Measurements from ENCODE around the gene NCAPD2.
A peak's percentile ranks its signal among the peaks of the same experiment; 100 is the strongest.
"Not testable (repeated sequence)": the region's sequence is repeated elsewhere in the genome, so short reads cannot be mapped to it uniquely, and the experiment has no call there.

Gene NCAPD2

DNA sequence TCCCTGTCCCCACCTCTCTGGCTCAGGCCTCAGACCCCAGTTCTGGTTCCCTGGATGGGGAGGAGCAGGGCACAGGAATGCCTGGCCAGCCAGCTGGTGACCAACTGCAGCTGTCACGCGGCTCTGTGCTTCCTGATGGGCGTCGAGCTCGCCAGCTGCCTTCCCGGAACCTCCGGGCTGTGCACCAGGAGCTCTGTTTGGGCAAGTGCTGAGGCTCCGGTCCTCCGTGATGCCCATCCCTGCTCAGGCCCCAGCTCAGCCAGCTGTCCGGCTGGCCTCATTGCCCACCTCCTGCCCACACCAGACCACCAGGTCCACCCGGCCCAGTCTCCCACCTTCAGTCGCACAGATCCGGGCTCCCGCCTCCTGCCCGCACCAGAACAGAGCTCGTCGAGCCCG lies 57.2 kb downstream of the NCAPD2 start:
- no peak for DNase-seq

- no peak for DNase-seq
Measured at GRCh38 chr12:6551496-6552139, 57.7 kb downstream of the NCAPD2 start.

GRCh38 chr12:6552140-6552551 lies 58.2 kb downstream of the NCAPD2 start:
- no peak for DNase-seq

GRCh38 chr12:6553051-6553868 lies 59.4 kb downstream of the NCAPD2 start:
- no peak for DNase-seq

GRCh38 chr12:6554168-6555017 lies 60.5 kb downstream of the NCAPD2 start:
- DNase-seq = no peak

GRCh38 chr12:6555018-6555691 lies 61.3 kb downstream of the NCAPD2 start:
- DNase-seq = no peak

DNA sequence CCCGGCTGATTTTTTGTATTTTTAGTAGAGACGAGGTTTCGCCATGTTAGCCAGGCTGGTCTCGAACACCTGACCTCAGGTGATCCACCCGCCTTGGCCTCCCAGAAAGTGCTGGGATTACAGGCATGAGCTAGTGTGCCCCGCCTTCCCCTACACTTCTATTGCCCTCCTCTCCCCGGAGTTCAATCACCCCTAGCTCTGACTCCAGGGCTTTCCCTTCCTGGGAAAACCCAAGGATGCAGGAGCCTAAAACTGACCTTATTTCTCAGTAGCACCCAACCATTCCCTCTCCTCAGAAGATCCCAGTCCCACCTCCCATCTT lies 62.6 kb downstream of the NCAPD2 start:
- DNase-seq = not testable (repeated sequence)

DNA sequence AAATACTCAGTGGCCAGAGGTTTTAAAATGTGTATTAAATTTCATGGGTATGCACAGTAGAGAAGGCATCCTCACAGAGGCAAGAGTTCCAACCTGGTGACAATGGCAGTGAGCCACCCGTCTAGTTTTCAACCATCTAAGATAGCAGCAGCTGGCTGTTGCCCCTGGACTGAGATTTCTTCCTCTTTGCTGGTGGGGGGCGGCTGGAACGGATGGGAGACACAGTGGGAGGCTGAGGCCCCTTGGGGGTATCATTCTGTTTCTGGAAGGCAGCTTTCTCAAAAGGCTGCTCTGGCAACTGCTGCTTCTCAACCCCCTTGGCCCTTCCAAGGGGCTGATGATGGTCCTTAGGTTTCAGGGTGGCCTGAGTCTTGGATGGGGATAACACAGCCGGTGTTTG lies 63.0 kb downstream of the NCAPD2 start:
- no peak for DNase-seq

GRCh38 chr12:6558014-6558760 lies 64.3 kb downstream of the NCAPD2 start:
- not testable (repeated sequence) for DNase-seq

DNA sequence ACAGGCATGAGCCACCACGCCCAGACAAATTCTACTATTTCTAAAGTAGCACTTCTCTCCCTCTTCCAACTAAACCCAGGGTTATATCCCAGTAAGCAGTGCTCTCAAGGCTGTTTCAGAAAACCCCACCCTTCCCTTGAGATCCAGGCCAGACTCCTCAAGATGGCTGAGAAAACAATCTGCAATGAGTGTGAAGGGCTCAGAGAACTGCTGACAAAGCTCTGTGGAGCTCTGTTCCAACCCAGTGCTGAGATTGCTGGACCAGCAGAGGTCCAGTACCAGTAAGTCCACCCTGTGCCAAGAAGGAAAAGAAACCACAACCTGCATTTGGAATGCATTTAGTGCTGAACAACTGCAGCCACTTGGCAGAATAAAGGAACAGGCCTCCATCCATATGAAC lies 65.6 kb downstream of the NCAPD2 start:
- no peak for DNase-seq

- DNase-seq = no peak
Measured at GRCh38 chr12:6560501-6561205, 66.8 kb downstream of the NCAPD2 start.

DNA sequence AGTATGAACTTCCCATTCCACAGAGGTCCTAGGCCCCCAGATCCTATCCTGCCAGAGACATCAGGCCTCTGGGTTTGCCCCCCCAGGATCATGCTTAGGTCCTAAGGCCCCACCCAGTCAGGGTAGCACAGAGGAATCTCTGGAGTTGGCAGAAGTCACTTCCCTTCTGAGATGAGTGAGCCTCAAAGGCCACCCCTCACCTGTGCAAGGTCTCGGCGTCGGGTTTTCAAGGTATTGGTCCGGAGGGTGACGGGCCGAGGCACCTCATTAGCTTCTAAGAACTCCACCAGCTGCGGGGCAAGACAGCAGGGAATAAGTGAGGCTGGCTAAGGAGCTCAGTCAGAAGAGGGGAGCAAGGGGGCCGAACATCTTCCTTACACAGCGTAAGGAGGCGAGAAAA lies 69.0 kb downstream of the NCAPD2 start:
- no peak for DNase-seq

DNA sequence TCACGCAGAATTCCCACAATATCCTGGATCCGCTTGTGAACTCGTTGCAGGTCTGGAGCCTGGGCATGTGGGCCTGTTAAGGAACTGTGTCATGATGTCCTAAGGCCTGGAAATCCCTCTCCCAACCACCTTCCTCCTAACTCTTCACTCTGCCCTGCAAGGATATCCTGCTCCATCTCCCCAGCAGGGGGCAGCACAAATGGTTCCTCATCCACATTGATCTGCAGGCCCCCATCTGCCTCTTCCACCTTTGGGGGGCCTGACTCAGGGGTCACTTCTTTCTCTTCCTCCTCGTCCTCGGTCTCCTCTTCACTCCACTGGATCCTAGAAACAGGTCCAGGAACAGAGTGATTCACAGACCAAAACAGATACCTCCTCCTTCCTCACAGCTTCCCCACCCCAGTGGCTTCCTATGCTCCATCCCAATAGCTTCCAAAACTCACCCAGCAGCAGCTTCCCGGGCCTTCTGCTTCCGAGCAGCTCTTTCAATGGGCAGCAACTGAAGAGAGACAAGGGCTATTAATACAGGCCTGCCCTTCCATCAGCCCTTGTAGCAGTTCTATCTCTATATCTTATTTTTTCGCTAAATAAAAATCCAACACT lies 69.6 kb downstream of the NCAPD2 start:
- DNase-seq = peak; percentile 8

DNA sequence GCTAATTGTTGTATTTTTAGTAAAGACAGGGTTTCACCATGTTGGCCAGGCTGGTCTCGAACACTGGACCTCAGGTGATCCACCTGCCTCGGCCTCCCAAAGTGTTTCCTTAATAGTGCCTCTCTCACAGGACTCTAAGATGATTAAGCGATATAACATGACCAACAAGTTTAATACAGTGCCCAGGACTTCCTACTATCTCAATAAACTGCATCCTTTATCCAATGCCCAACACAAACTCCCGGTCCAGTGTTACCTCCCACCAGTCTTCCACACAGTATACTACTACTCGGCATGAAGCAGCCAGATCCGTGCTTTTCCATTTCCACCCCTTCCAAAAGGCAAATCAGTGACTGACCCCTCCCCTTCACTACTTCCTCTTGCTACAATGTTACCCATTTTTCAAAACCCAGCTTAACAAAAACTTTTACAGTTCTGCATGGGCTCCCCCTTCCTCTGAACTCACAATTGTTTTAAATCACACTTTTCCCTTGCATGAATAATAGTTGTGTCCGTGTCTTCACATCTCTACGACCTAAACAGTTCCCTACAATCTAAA lies 73.3 kb downstream of the NCAPD2 start:
- no peak for DNase-seq

GRCh38 chr12:6569312-6569711 lies 75.4 kb downstream of the NCAPD2 start:
- no peak for DNase-seq

- no peak for DNase-seq
Measured at GRCh38 chr12:6569786-6570185, 75.9 kb downstream of the NCAPD2 start.

DNA sequence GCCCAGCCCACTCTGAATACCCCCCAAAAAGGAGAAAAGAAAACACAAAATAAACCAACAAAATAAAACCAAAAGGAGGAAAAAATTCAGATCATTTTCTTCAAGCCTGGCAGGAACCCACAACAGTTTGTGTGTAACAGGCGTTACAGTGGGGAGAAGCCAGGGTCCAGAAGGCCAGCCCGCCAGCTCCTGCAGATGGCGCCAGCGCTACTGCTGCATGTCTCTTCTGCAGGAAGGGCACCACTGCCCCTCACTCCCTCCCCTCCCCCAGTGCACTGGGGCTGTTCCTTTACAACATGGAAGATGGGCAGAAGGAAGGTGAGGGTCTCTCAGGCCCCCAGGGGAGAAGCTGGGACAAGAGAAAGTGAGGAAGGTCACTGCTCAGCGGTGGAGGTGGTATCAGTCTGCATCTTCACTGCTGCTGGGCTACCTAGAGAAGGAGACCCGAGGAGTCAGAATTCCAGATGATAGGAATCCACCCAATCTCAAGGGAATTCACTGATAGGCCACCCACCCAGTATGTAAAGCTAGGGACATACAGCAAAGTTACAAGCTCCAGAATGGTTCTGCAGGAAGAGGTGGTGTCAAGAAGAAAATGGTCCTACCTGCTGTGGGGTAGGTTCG lies 76.5 kb downstream of the NCAPD2 start:
- DNase-seq = peak; percentile 8

DNA sequence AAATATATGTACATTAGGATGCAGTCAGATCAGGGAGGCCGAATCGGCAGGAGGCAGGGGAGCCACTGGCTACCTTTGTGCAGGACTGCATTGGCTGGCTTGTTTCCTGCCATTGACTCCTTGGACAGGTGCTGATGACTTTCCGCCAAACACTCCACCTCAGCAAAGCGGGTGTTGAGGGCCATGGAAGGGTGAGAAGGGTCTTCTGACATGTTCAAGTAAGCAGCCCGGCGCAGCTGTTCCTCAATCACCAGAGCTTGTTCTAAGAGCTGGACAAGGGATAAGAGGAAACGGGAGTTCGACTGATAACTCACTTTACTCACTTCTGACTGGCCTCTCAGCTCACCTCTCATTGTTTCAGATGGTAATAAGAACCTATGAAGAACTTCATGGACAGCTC lies 79.1 kb downstream of the NCAPD2 start:
- no peak for DNase-seq

DNA sequence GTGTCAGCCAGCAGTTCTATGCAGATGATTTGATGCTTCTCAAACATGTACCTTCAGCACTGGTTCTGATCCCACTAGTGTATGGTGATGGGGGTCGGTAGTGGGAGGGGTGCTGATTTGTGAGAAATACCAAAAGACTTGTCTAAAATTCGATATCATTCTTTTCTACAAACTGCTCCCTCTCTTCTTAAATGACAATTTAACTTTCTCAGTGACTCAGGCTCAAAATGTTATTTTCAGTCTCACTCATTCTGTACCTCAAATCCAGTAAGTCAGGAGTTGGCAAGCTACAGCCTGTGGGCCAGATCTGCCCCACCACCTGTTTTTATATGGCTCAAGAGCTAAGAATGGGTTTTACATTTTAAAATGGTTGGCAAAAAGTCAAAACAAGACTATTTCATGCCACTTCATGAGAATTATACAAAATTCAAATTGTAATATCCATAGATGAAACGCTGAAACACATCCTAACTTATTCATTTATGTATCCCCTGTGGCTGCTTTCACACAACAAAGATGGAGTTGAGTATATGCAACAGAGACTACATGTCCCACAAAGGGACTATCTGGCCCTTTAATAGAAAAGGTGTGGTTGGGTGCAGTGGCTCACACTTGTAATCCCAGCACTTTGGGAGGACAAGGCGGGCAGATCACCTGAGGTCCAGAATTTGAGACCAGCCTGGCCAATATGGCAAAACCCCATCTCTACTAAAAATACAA lies 80.8 kb downstream of the NCAPD2 start:
- DNase-seq = no peak

DNA sequence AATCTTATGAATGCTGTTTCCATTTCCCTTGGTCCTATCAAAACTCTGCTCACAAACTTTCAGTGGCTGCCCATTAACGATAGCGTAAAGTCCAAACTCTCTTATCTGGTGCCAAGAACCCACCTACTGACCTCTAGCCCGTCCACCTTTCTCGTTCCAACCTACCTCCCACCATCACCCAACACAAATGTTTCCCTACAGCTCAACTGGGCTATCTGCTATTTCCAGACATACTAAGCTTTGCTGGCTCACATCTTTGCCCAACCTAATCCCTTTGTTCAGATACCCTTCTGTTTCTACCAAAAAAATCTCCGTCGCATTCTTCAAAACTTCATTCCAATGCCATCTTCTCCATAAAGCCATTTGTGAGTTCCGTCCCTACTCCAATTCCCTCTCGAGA lies 81.7 kb downstream of the NCAPD2 start:
- no peak for DNase-seq

All from NCI-H1092 treated with DMSO at 0.1 percent for 48 hours (cell line).